Stomach (tissue), 4 donors: Measurements from ENCODE around the gene GPR149.

Experiments
- POLR2A ChIP-seq, 4 donors: fragments of 450-650 bp; IDR thresholded peaks; one replicate each; pipeline ENCODE4 v1.6.1; 2016; ENCODE audit warnings: antibody characterized with exemption in 4 of 4, control low read depth in 2 of 4, mild to moderate bottlenecking in 1 of 4, moderate library complexity in 1 of 4
- POLR2AphosphoS5 ChIP-seq, 3 donors: sonication (generic); formaldehyde crosslinking; IDR thresholded peaks; one replicate each; pipeline ENCODE4 v1.6.1; 2016; ENCODE audit warnings: antibody characterized with exemption in 3 of 3
- TF ChIP-seq, protein P1 (sequence below), 7 experiments: fragments of 450-650 bp in 4 of 7; fragments of 200-600 bp in 3 of 7; sonication (generic) in 3 of 7; IDR thresholded peaks; one replicate each; pipeline ENCODE4 v1.5.1; 2016 to 2019; ENCODE audit warnings: antibody characterized with exemption in 7 of 7, control low read depth in 2 of 7, mild to moderate bottlenecking in 1 of 7

DNA sequence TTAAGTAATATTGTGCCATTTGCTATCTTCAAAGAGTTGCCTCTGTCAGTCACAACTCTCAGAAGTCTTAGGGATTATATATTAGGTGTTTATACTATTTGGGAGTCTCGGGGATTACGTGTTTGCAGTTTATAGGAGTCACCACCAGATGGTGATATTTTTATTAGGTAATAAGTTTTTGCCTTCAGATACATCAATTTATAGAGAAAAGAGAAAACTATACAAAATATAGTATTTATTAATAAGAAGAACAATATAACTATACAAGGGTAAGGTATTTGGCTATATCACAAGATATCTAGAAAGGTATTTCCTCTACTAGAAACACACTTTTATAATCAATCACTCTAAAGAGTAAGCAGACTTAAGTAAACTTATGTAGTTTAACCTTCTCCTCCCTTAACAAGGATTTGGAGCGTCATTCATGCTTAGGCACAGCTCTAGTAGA, 95.0 kb downstream of the GPR149 start:
- TF ChIP-seq, protein P1, sequence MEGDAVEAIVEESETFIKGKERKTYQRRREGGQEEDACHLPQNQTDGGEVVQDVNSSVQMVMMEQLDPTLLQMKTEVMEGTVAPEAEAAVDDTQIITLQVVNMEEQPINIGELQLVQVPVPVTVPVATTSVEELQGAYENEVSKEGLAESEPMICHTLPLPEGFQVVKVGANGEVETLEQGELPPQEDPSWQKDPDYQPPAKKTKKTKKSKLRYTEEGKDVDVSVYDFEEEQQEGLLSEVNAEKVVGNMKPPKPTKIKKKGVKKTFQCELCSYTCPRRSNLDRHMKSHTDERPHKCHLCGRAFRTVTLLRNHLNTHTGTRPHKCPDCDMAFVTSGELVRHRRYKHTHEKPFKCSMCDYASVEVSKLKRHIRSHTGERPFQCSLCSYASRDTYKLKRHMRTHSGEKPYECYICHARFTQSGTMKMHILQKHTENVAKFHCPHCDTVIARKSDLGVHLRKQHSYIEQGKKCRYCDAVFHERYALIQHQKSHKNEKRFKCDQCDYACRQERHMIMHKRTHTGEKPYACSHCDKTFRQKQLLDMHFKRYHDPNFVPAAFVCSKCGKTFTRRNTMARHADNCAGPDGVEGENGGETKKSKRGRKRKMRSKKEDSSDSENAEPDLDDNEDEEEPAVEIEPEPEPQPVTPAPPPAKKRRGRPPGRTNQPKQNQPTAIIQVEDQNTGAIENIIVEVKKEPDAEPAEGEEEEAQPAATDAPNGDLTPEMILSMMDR (IDR thresholded peaks at IDR 0.05) = peak in 4 of 7 experiments; percentile 31 to 64 (median 56)
- TF ChIP-seq POLR2A (IDR thresholded peaks at IDR 0.05) (no peak), POLR2AphosphoS5 (IDR thresholded peaks at IDR 0.05) (no peak)
